Epithelial cell of proximal tubule (primary cell): Measurements from ENCODE around the gene KDM3B. TPM values are rescaled to one million over a fixed set of nuclear protein-coding genes. Genes with fewer than 3 reads are reported as not detected.
A peak's percentile ranks its signal among the peaks of the same experiment; 100 is the strongest.

ENCODE experiments used
- DNase-seq: peaks from one replicate; pipeline ENCODE4 v3.0.0-alpha.2; 2011; ENCODE audit warnings: low read depth
- H3K4me3 ChIP-seq: 2 replicates; pipeline ENCODE4 v1.5.1; 2011; ENCODE audit warnings: low read depth, mild to moderate bottlenecking, low read length
- total RNA-seq: library from RNA; depleted of rRNA; stranded (reverse); fragments of >200 nt; gene quantifications from 2 replicates; pipeline ENCODE4 v1.2.3, GENCODE V29; 2015
- TF ChIP-seq, protein P1 (sequence below): conservative IDR thresholded peaks from 2 replicates; pipeline ENCODE4 v1.5.1; 2012; ENCODE audit warnings: low read depth, mild to moderate bottlenecking, low read length

Gene KDM3B
- total RNA-seq, 1 donor from 2014 or later, result 40.2 TPM

- TF ChIP-seq, protein P1, sequence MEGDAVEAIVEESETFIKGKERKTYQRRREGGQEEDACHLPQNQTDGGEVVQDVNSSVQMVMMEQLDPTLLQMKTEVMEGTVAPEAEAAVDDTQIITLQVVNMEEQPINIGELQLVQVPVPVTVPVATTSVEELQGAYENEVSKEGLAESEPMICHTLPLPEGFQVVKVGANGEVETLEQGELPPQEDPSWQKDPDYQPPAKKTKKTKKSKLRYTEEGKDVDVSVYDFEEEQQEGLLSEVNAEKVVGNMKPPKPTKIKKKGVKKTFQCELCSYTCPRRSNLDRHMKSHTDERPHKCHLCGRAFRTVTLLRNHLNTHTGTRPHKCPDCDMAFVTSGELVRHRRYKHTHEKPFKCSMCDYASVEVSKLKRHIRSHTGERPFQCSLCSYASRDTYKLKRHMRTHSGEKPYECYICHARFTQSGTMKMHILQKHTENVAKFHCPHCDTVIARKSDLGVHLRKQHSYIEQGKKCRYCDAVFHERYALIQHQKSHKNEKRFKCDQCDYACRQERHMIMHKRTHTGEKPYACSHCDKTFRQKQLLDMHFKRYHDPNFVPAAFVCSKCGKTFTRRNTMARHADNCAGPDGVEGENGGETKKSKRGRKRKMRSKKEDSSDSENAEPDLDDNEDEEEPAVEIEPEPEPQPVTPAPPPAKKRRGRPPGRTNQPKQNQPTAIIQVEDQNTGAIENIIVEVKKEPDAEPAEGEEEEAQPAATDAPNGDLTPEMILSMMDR, result no peak
- no peak for DNase-seq
- peak overlapping the region; percentile 87 for H3K4me3 ChIP-seq
Observed at GRCh38 chr5:138467711-138468132, 115.2 kb downstream of the KDM3B start.

GRCh38 chr5:138468133-138468965 lies 115.9 kb downstream of the KDM3B start:
- no peak for DNase-seq
- peak overlapping the region; percentile 87 for H3K4me3 ChIP-seq
- TF ChIP-seq, protein P1, result no peak

GRCh38 chr5:138468966-138469539 lies 116.6 kb downstream of the KDM3B start:
- TF ChIP-seq, protein P1, result no peak
- H3K4me3 ChIP-seq, result no peak overlapping the region
- DNase-seq, result peak; percentile 56

GRCh38 chr5:138469540-138470321 lies 117.2 kb downstream of the KDM3B start:
- TF ChIP-seq, protein P1, result no peak
- H3K4me3 ChIP-seq, result no peak overlapping the region
- DNase-seq, result peak; percentile 74

DNA sequence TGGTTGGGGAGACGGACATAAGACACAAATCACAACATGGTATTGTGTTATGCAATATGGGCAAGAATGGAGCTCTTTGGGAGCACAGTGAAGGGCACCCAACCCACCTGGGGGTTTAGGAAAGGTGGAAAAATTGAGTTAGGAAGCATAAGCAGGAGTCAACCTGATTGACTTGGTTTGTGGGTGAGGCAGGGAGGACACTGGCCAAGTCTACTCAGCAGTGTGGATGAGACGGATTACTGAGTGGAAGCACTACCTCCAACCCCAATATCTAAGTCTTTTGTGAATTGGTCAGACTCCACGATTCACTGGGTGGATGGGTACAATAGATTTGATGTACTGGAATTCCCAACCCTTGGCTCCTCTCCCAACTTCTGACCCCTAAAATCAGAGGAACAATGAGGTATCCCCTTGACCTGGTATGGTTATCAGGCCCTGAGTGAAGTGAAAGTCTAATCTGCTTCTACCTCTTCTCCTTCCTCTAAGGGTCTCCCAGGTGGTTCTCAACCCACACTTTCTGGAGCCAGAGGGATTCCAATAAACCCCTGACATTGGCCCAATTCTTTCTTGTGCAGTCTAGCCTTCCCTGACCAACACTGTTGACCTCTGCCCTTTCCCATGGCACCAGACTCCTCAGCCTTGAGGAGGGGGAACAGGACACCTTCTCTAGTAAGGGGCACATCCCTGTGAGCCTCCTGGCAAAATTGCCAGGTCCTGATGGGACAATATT lies 118.0 kb downstream of the KDM3B start:
- TF ChIP-seq, protein P1, result no peak
- peak; percentile 74 for DNase-seq
- no peak overlapping the region for H3K4me3 ChIP-seq

DNA sequence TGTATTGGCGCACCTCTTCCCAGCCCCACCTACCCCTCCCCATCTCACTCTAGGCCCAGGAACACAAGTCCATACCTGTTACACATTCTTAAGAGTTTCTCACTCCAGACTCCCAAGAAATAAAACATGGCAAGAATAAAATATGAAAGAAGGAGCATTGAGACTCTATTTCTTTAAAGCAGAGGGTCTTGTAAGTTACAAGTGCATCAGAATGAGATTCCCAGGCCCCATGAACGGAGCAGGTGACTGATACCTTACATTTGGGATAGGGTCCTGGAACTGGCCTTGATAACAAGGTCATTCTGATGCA lies 118.5 kb downstream of the KDM3B start:
- no peak for DNase-seq
- no peak overlapping the region for H3K4me3 ChIP-seq
- TF ChIP-seq, protein P1, result no peak
